Loucy (cell line): Measurements from ENCODE around the gene EIF3B.
A peak's percentile ranks its signal among the peaks of the same experiment; 100 is the strongest.

Experiments
- H2AFZ ChIP-seq: fragments of 200-600 bp; sonication (generic); 2 replicates; pipeline ENCODE4 v1.6.0; 2016; ENCODE audit warnings: antibody characterized with exemption, mild to moderate bottlenecking, low read length, moderate library complexity
- H3F3A ChIP-seq: fragments of 200-600 bp; 2 replicates; pipeline ENCODE4 v1.6.0; 2016; ENCODE audit warnings: antibody characterized with exemption, low read depth, mild to moderate bottlenecking
- H3K27me3 ChIP-seq: fragments of 200-600 bp; sonication (generic); 2 replicates; pipeline ENCODE4 v1.6.1; 2014; ENCODE audit warnings: low read length, mild to moderate bottlenecking; ENCODE audit not compliant: insufficient read depth, poor library complexity, severe bottlenecking
- H3K36me3 ChIP-seq: fragments of 200-600 bp; sonication (generic); 2 replicates; pipeline ENCODE4 v1.6.1; 2016; ENCODE audit warnings: low read length; ENCODE audit not compliant: insufficient read depth
- H3K4me1 ChIP-seq: fragments of 200-600 bp; sonication (generic); 2 replicates; pipeline ENCODE4 v1.5.1; 2014; ENCODE audit warnings: low read length, mild to moderate bottlenecking; ENCODE audit not compliant: insufficient read depth, poor library complexity, severe bottlenecking
- H3K4me2 ChIP-seq: fragments of 200-600 bp; sonication (generic); 2 replicates; pipeline ENCODE4 v1.6.0; 2014; ENCODE audit warnings: antibody characterized with exemption, low read length, low read depth, mild to moderate bottlenecking; ENCODE audit not compliant: poor library complexity, severe bottlenecking
- H3K4me3 ChIP-seq: fragments of 200-600 bp; sonication (generic); 2 replicates; pipeline ENCODE4 v1.5.1; 2014; ENCODE audit warnings: low read length, mild to moderate bottlenecking, mixed read lengths; ENCODE audit not compliant: poor library complexity, severe bottlenecking
- H3K79me2 ChIP-seq: fragments of 200-600 bp; sonication (generic); 2 replicates; pipeline ENCODE4 v1.6.1; 2014; ENCODE audit warnings: low read length; ENCODE audit not compliant: insufficient read depth
- H3K9ac ChIP-seq: fragments of 200-600 bp; sonication (generic); 2 replicates; pipeline ENCODE4 v1.6.0; 2014; ENCODE audit warnings: mild to moderate bottlenecking, low read depth, low read length, moderate library complexity; ENCODE audit not compliant: poor library complexity, severe bottlenecking
- H3K9me2 ChIP-seq: fragments of 200-600 bp; sonication (generic); replicated peaks from 2 replicates; pipeline ENCODE4 v1.6.1; 2016; ENCODE audit warnings: low read depth, low read length, mixed read lengths
- H3K9me3 ChIP-seq: fragments of 200-600 bp; sonication (generic); 2 replicates; pipeline ENCODE4 v1.6.1; 2014; ENCODE audit warnings: mild to moderate bottlenecking, antibody characterized with exemption, low read length, low read depth; ENCODE audit not compliant: insufficient read depth
- H4K20me1 ChIP-seq: fragments of 200-600 bp; sonication (generic); 2 replicates; pipeline ENCODE4 v1.6.0; 2014; ENCODE audit warnings: antibody characterized with exemption, low read length, mild to moderate bottlenecking; ENCODE audit not compliant: insufficient read depth, poor library complexity, severe bottlenecking
- EZH2phosphoT487 ChIP-seq: fragments of 200-600 bp; IDR thresholded peaks from 2 replicates; pipeline ENCODE4 v1.6.1; 2018; ENCODE audit warnings: antibody characterized with exemption, mild to moderate bottlenecking, moderate library complexity, borderline replicate concordance
- TF ChIP-seq, protein P1 (sequence below): fragments of 200-600 bp; sonication (generic); conservative IDR thresholded peaks from 2 replicates; pipeline ENCODE4 v1.5.1; 2014; ENCODE audit warnings: mild to moderate bottlenecking, antibody characterized with exemption, low read length

EIF3B gene

GRCh38 chr7:2359610-2360009 is 5.0 kb downstream of the EIF3B start:
- no peaks in the 10 kb centered on the region for H3K9me2 ChIP-seq
- peak overlapping the region; percentile 22 for H3K4me3 ChIP-seq
- peaks cover 67% of the 10 kb centered on the region for H4K20me1 ChIP-seq
- peaks cover 75% of the 10 kb centered on the region for H3K79me2 ChIP-seq
- H3K4me2 ChIP-seq, result peak overlapping the region; percentile 98
- H3K9me3 ChIP-seq, result no peaks in the 10 kb centered on the region
- no peak overlapping the region for H3K9ac ChIP-seq
- TF ChIP-seq, protein P1, sequence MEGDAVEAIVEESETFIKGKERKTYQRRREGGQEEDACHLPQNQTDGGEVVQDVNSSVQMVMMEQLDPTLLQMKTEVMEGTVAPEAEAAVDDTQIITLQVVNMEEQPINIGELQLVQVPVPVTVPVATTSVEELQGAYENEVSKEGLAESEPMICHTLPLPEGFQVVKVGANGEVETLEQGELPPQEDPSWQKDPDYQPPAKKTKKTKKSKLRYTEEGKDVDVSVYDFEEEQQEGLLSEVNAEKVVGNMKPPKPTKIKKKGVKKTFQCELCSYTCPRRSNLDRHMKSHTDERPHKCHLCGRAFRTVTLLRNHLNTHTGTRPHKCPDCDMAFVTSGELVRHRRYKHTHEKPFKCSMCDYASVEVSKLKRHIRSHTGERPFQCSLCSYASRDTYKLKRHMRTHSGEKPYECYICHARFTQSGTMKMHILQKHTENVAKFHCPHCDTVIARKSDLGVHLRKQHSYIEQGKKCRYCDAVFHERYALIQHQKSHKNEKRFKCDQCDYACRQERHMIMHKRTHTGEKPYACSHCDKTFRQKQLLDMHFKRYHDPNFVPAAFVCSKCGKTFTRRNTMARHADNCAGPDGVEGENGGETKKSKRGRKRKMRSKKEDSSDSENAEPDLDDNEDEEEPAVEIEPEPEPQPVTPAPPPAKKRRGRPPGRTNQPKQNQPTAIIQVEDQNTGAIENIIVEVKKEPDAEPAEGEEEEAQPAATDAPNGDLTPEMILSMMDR, result no peak
- no peak for TF ChIP-seq EZH2phosphoT487
- no peak overlapping the region for H2AFZ ChIP-seq
- peaks cover 40% of the 10 kb centered on the region for H3K4me1 ChIP-seq
- no peaks in the 10 kb centered on the region; the same call in 1 of the 2 replicates for H3F3A ChIP-seq
- H3K27me3 ChIP-seq, result no peaks in the 10 kb centered on the region
- H3K36me3 ChIP-seq, result peaks cover 51% of the 10 kb centered on the region; the same call in 1 of the 2 replicates

DNA sequence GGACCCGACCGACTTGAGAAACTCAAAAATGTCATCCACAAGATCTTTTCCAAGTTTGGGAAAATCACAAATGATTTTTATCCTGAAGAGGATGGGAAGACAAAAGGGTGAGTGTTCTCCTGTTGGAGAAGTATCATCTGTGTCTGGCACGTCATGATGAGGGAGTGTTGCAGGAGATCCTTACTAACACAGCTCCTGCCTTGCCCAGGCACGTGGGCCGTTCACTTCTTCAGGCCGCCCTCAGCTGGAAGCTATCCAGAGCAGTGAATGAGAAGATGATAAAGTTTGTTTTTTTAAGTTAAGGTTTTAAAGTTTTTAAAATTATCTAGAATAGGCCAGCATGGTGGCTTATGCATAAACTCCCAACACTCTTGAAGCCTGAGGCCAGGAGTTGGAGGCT is 6.2 kb downstream of the EIF3B start:
- no peak overlapping the region for H3K4me3 ChIP-seq
- H3K9ac ChIP-seq, result no peak overlapping the region
- no peaks in the 10 kb centered on the region for H3K27me3 ChIP-seq
- peaks cover 63% of the 10 kb centered on the region; the same call in 1 of the 2 replicates for H3K36me3 ChIP-seq
- peak overlapping the region; percentile 98 for H3K4me2 ChIP-seq
- no peaks in the 10 kb centered on the region for H3K9me3 ChIP-seq
- no peak for TF ChIP-seq EZH2phosphoT487
- TF ChIP-seq, protein P1, result no peak
- H2AFZ ChIP-seq, result no peak overlapping the region
- no peaks in the 10 kb centered on the region for H3K9me2 ChIP-seq
- peaks cover 60% of the 10 kb centered on the region for H4K20me1 ChIP-seq
- H3K4me1 ChIP-seq, result peaks cover 36% of the 10 kb centered on the region
- H3F3A ChIP-seq, result no peaks in the 10 kb centered on the region; the same call in 1 of the 2 replicates
- H3K79me2 ChIP-seq, result peaks cover 69% of the 10 kb centered on the region

DNA sequence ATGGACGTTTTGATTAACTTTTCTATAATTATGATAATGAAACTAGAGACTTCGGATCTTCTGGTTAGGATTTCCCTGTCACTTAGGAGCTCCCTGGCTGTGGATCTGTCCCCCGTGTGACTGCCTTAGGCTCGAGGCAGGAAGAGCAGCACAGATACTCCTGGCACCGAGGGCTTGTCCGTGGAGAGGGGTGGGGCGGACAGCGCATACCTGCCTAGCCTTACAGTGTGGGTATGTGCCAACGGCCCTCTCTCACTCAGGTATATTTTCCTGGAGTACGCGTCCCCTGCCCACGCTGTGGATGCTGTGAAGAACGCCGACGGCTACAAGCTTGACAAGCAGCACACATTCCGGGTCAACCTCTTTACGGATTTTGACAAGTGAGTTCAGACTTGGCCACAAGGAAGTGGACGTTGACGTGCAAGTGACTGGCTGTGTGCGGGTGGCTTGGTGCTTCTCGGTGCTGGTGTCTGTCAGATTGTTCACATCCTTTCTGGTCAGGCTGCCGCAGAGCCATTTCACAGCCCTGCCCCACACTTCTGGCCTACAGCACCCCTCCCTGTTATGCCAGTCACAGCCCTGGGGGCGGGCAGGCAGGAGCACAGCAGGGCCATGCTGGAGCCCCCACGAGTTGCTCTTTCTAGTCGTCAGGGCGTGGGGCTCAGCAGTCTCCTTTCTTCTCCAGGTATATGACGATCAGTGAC is 7.9 kb downstream of the EIF3B start:
- Histone ChIP-seq H3K79me2 (peaks cover 52% of the 10 kb centered on the region), H3K36me3 (peaks cover 80% of the 10 kb centered on the region; the same call in 1 of the 2 replicates)

More for the DNA sequence above, 7.9 kb downstream of the EIF3B start:
- Histone ChIP-seq H3F3A (no peaks in the 10 kb centered on the region; the same call in 1 of the 2 replicates), H3K9me3 (no peaks in the 10 kb centered on the region), H3K4me1 (peaks cover 21% of the 10 kb centered on the region), H4K20me1 (peaks cover 48% of the 10 kb centered on the region), H3K9me2 (no peaks in the 10 kb centered on the region), H3K27me3 (no peaks in the 10 kb centered on the region), H3K9ac (no peak overlapping the region), H2AFZ (no peak overlapping the region), H3K4me2 (no peak overlapping the region), H3K4me3 (no peak overlapping the region)
- TF ChIP-seq, protein P1, result no peak
- no peak for TF ChIP-seq EZH2phosphoT487
